HFF-Myc (cell line): ENCODE results near the gene CHAC1.

ENCODE experiments used
- DNase-seq: peaks from one replicate; pipeline ENCODE4 v3.0.0-alpha.2; 2011; ENCODE audit warnings: low read depth; ENCODE audit errors: extremely low read depth
- H3K4me3 ChIP-seq: replicated peaks from 2 replicates; pipeline ENCODE4 v1.5.1; 2011; ENCODE audit warnings: low read depth, mild to moderate bottlenecking, control low read depth, low read length
- TF ChIP-seq, protein P1 (sequence below): IDR thresholded peaks from 2 replicates; pipeline ENCODE4 v1.5.1; 2012; ENCODE audit warnings: mild to moderate bottlenecking, low read depth, low read length, control low read depth; ENCODE audit errors: missing control alignments

Gene CHAC1

DNA sequence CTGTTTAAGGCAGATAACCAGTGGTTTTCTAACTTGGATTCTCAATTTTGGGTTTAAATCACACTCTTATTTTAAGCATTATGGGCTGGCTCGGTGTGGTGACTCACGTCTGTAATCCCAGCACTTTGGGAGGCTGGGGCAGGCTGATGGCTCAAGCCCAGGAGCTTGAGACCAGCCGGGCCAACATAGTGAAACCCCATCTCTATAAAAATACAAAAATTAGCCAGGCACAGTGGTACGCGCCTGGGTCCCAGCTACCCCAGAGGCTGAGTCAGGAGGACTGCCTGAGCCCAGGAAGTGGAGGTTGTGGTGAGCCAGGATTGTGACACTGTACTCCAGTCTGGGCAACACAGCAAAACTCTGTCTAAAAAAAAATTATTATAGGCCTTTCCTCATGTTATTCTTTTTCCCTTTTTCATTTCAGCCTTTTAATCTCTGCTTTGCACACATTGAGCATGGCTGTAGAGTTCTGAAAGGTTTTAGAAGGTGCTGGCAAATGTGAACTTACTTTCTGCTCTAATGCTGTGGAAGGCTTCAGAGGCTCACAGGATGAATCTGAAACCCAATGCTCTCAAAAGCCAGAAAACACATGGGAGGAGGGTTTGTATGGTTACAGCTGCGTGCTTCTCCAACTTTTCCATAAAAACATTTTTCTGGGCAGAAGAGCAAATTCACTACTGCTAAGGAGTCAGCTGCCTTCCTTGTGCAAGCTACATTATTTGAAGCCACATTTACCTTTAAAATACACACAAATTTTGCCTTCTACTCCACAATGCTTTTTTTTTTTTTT is 32.5 kb downstream of the CHAC1 start:
- no peak overlapping the region for H3K4me3 ChIP-seq
- DNase-seq: no peak
- TF ChIP-seq, protein P1, sequence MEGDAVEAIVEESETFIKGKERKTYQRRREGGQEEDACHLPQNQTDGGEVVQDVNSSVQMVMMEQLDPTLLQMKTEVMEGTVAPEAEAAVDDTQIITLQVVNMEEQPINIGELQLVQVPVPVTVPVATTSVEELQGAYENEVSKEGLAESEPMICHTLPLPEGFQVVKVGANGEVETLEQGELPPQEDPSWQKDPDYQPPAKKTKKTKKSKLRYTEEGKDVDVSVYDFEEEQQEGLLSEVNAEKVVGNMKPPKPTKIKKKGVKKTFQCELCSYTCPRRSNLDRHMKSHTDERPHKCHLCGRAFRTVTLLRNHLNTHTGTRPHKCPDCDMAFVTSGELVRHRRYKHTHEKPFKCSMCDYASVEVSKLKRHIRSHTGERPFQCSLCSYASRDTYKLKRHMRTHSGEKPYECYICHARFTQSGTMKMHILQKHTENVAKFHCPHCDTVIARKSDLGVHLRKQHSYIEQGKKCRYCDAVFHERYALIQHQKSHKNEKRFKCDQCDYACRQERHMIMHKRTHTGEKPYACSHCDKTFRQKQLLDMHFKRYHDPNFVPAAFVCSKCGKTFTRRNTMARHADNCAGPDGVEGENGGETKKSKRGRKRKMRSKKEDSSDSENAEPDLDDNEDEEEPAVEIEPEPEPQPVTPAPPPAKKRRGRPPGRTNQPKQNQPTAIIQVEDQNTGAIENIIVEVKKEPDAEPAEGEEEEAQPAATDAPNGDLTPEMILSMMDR: no peak

DNA sequence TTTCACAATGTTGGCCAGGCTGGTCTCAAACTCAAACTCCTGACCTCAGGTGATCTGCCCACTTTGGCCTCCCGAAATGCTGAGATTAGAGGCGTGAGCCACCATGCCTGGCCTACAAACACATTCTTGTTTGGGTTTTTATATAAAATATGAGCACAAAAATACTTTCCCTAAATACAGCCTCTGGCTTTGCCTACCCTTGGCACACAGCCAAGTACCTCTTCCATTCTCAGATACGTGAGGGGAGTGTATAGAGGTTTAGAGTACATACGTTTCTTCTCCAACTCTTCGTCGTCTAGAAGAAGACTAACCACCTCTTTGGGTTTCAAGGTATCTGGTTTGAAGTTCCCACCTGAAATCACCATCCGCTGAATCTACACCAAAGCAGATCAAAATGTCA is 33.5 kb downstream of the CHAC1 start:
- TF ChIP-seq, protein P1: no peak
- no peak overlapping the region for H3K4me3 ChIP-seq
- DNase-seq: no peak

DNA sequence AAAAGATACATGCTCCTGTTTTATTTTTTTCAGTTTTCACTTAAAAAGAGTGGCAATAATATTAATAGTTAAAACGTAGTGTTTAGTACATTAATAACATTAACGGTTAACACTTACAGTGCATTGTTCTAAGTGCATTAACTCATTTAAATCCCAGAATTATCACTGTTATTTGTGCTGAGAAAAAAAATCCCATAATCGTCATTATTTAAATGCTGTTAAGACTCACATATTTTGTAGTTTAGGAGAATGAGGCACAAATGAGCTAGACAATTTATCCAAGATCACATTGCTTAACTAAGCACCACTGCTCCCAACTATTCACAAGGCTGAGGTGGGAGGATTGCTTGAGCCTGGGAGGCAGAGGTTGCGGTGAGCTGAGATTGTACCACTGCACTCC is 34.9 kb downstream of the CHAC1 start:
- no peak for DNase-seq

DNA sequence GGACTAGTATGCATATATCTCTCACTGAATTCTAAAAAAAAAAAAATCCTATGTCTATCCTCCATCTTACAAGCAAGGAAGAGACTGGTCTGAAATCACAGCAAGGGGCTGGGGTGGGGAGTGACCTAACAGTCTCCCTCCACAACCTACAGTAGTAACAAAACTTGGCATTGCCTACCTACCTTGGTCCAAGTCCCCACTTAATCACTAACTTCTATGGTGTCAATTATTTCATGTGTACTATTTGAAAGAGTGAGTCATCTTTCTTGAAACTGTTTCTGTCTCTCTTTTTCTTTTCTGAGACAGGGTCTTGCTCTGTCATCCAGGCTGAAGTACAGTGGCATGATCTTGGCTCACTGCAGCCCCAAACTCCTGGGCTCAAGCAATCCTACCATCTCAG is 36.8 kb downstream of the CHAC1 start:
- H3K4me3 ChIP-seq: no peak overlapping the region
- TF ChIP-seq, protein P1: no peak
- DNase-seq: no peak

More for the DNA sequence above, 34.9 kb downstream of the CHAC1 start:
- TF ChIP-seq, protein P1: no peak
- no peak overlapping the region for H3K4me3 ChIP-seq

DNA sequence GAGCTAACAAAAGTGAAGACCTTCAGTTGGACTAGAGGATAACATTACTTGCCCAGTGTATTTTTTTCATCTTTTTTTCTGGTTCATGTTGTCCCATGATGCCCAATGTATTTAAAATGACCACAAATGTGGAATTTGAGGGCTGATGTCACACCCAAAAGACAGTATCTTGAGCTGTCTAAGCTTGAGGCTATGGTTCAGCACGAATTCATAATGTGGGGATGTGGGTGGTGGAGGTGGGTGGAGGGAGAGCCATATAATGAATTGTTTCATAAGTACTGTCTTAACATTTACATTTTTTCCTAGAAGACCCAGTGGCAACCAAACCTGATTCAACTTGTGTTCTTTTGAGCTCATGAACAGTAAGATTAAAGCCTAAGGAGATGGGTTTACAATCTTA is 37.5 kb downstream of the CHAC1 start:
- no peak for DNase-seq
- H3K4me3 ChIP-seq: no peak overlapping the region
- TF ChIP-seq, protein P1: no peak

DNA sequence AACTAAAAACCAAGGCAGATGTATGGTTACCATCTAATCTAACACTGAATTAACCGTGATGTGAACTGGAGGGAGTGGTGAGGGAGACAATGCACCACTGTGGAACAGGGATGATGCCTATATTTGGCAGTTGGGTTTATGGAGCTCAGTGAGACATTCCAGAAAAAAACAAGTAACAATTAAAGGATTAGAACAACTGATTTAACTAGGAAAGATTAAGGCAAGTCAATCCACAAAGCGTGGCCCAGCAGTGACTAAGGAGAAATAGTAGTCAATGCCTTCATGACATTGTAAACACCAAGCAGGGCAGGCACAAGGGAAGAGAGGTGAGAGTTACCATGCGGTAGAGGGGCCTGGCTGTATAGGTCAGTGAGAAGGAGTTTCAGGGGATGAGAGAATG is 38.1 kb downstream of the CHAC1 start:
- TF ChIP-seq, protein P1: no peak
- H3K4me3 ChIP-seq: no peak overlapping the region
- no peak for DNase-seq
